HTR-8/SVneo (cell line): ENCODE data around the gene CBR1.
"Not testable (repeated sequence)": the region's sequence is repeated elsewhere in the genome, so short reads cannot be mapped to it uniquely, and the experiment has no call there.

ENCODE experiments used
- DNase-seq: peaks from one replicate; pipeline ENCODE4 v3.0.0; 2011; ENCODE audit warnings: low spot score, mixed read lengths; ENCODE audit not compliant: insufficient read length
- FAIRE-seq: peaks from 2 replicates; lab custom pipeline; 2011; peaks lifted over from hg19 to GRCh38; lab: Jason Lieb, UNC

CBR1 gene

GRCh38 chr21:36077758-36078157, 7.9 kb downstream of the CBR1 start:
- no peak for DNase-seq
- FAIRE-seq: no peak

- DNase-seq (no peak), FAIRE-seq (no peak)
Observed at GRCh38 chr21:36079010-36079649, 9.3 kb downstream of the CBR1 start.

GRCh38 chr21:36079671-36080070, 9.8 kb downstream of the CBR1 start:
- FAIRE-seq (no peak), DNase-seq (no peak)

- FAIRE-seq (no peak), DNase-seq (no peak)
Observed at GRCh38 chr21:36080386-36080785, 10.6 kb downstream of the CBR1 start.

GRCh38 chr21:36082237-36082664, 12.4 kb downstream of the CBR1 start:
- no peak for FAIRE-seq
- no peak for DNase-seq

- DNase-seq (no peak), FAIRE-seq (no peak)
Observed at GRCh38 chr21:36087362-36088138, 17.7 kb downstream of the CBR1 start.

GRCh38 chr21:36089946-36090345, 20.1 kb downstream of the CBR1 start:
- no peak for DNase-seq
- no peak for FAIRE-seq

- DNase-seq (no peak), FAIRE-seq (no peak)
Observed at GRCh38 chr21:36092681-36093080, 22.9 kb downstream of the CBR1 start.

GRCh38 chr21:36093512-36093911, 23.7 kb downstream of the CBR1 start:
- FAIRE-seq (no peak), DNase-seq (no peak)

GRCh38 chr21:36096398-36097290, 26.8 kb downstream of the CBR1 start:
- FAIRE-seq: no peak
- DNase-seq: no peak

GRCh38 chr21:36097427-36098181, 27.8 kb downstream of the CBR1 start:
- no peak for DNase-seq
- no peak for FAIRE-seq

GRCh38 chr21:36098182-36098532, 28.3 kb downstream of the CBR1 start:
- no peak for DNase-seq
- FAIRE-seq: no peak

- FAIRE-seq: no peak
- DNase-seq: no peak
Observed at GRCh38 chr21:36099000-36099399, 29.2 kb downstream of the CBR1 start.

- FAIRE-seq, DNase-seq: not testable (repeated sequence)
Observed at GRCh38 chr21:36099695-36100211, 29.9 kb downstream of the CBR1 start.

- no peak for FAIRE-seq
Observed at GRCh38 chr21:36100971-36101641, 31.3 kb downstream of the CBR1 start.

GRCh38 chr21:36103434-36103833, 33.6 kb downstream of the CBR1 start:
- FAIRE-seq: no peak
- no peak for DNase-seq

More at GRCh38 chr21:36100971-36101641, 31.3 kb downstream of the CBR1 start:
- no peak for DNase-seq

GRCh38 chr21:36104317-36105300, 34.8 kb downstream of the CBR1 start:
- FAIRE-seq (no peak), DNase-seq (no peak)

GRCh38 chr21:36105327-36105842, 35.6 kb downstream of the CBR1 start:
- no peak for FAIRE-seq
- DNase-seq: no peak
